Measurements from ENCODE around the gene CCT6B. TPM values are rescaled to one million over a fixed set of nuclear protein-coding genes. Genes with fewer than 3 reads are reported as not detected.
"Not testable (repeated sequence)": the region's sequence is repeated elsewhere in the genome, so short reads cannot be mapped to it uniquely, and the experiment has no call there.

The CCT6B gene
- total RNA-seq, 3 donors from 2014 or later: 1.0 to 2.7 (median 2.1) TPM

- no peaks in the 10 kb centered on the region for H3K36me3 ChIP-seq (ENCODE audit: low read depth)
- intact Hi-C loops (cut with DNase I, micrococcal nuclease): no loop called here
- TF ChIP-seq, protein P1, sequence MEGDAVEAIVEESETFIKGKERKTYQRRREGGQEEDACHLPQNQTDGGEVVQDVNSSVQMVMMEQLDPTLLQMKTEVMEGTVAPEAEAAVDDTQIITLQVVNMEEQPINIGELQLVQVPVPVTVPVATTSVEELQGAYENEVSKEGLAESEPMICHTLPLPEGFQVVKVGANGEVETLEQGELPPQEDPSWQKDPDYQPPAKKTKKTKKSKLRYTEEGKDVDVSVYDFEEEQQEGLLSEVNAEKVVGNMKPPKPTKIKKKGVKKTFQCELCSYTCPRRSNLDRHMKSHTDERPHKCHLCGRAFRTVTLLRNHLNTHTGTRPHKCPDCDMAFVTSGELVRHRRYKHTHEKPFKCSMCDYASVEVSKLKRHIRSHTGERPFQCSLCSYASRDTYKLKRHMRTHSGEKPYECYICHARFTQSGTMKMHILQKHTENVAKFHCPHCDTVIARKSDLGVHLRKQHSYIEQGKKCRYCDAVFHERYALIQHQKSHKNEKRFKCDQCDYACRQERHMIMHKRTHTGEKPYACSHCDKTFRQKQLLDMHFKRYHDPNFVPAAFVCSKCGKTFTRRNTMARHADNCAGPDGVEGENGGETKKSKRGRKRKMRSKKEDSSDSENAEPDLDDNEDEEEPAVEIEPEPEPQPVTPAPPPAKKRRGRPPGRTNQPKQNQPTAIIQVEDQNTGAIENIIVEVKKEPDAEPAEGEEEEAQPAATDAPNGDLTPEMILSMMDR (IDR thresholded peaks at IDR 0.05): no peak
- peaks cover 16% of the 10 kb centered on the region for H3K4me1 ChIP-seq (ENCODE audit: low read depth)
- ATAC-seq: no peak
- no peak overlapping the region for H3K4me3 ChIP-seq
- no peak for DNase-seq
- no peaks in the 10 kb centered on the region for H3K9me3 ChIP-seq
Observed at GRCh38 chr17:34979650-34980352, 18.5 kb upstream of the CCT6B start.

- intact Hi-C loops (cut with DNase I, micrococcal nuclease): no loop called here
- TF ChIP-seq, protein P1 (IDR thresholded peaks at IDR 0.05): no peak
- no peak for ATAC-seq
- Histone ChIP-seq H3K4me1 (ENCODE audit: low read depth) (peaks cover 16% of the 10 kb centered on the region), H3K9me3 (no peaks in the 10 kb centered on the region), H3K4me3 (no peak overlapping the region), H3K36me3 (ENCODE audit: low read depth) (no peaks in the 10 kb centered on the region)
- DNase-seq: no peak
Observed at GRCh38 chr17:34979153-34979552, 17.9 kb upstream of the CCT6B start.

- DNase-seq (no peak), ATAC-seq (no peak)
- Histone ChIP-seq H3K36me3 (ENCODE audit: low read depth) (no peaks in the 10 kb centered on the region), H3K4me3 (no peak overlapping the region), H3K4me1 (ENCODE audit: low read depth) (peaks cover 4% of the 10 kb centered on the region), H3K9me3 (no peaks in the 10 kb centered on the region)
- intact Hi-C loops (cut with DNase I, micrococcal nuclease): no loop called here
- TF ChIP-seq, protein P1 (IDR thresholded peaks at IDR 0.05): no peak
Observed at GRCh38 chr17:34974794-34975785, 13.8 kb upstream of the CCT6B start.

- Histone ChIP-seq H3K4me1 (ENCODE audit: low read depth) (no peaks in the 10 kb centered on the region), H3K9me3 (no peaks in the 10 kb centered on the region), H3K36me3 (ENCODE audit: low read depth) (no peaks in the 10 kb centered on the region), H3K4me3 (no peak overlapping the region)
- no peak for ATAC-seq
- intact Hi-C loops (cut with DNase I, micrococcal nuclease): no loop called here
- no peak for DNase-seq
- TF ChIP-seq, protein P1 (IDR thresholded peaks at IDR 0.05): no peak
Observed at GRCh38 chr17:34974179-34974578, 12.9 kb upstream of the CCT6B start.

DNA sequence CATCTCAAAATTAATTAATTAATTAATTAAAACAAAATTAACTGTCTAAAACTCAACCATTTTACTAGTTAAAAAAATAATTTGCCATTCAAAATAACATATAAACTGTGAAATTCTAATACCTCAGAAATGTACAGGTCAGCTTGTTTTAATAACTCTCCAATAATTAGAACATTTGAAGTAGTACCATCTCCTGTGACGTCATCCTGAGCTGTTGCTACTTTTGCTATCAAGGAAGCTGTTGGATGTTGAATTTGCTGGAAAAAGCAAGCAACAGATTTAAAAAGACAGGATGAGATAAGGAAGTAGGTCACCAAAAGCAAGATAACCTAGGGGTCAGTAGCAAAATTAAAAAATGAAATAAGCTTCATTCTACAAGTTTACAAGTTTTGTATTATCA, 2.8 kb downstream of the CCT6B start:
- no peak overlapping the region for H3K4me3 ChIP-seq
- H3K4me1 ChIP-seq (ENCODE audit: low read depth): peaks cover 17% of the 10 kb centered on the region
- H3K36me3 ChIP-seq (ENCODE audit: low read depth): no peaks in the 10 kb centered on the region
- TF ChIP-seq, protein P1 (IDR thresholded peaks at IDR 0.05): no peak
- intact Hi-C loops (cut with DNase I, micrococcal nuclease): no loop called here
- no peaks in the 10 kb centered on the region for H3K9me3 ChIP-seq
- no peak for DNase-seq
- ATAC-seq: no peak

- intact Hi-C loops (cut with DNase I, micrococcal nuclease); H3K9me3 ChIP-seq; DNase-seq; H3K4me3 ChIP-seq; H3K36me3 ChIP-seq (ENCODE audit: low read depth); H3K4me1 ChIP-seq (ENCODE audit: low read depth); ATAC-seq: not testable (repeated sequence)
Observed at GRCh38 chr17:34950780-34951179, 10.5 kb downstream of the CCT6B start.
